ENCODE measurements around the gene CLBA1. TPM values are rescaled to one million over a fixed set of nuclear protein-coding genes. Genes with fewer than 3 reads are reported as not detected.
A peak's percentile ranks its signal among the peaks of the same experiment; 100 is the strongest.

The CLBA1 gene
- total RNA-seq, 4 donors from 2014 or later = 16.8 to 31.6 (median 20.9) TPM

DNA sequence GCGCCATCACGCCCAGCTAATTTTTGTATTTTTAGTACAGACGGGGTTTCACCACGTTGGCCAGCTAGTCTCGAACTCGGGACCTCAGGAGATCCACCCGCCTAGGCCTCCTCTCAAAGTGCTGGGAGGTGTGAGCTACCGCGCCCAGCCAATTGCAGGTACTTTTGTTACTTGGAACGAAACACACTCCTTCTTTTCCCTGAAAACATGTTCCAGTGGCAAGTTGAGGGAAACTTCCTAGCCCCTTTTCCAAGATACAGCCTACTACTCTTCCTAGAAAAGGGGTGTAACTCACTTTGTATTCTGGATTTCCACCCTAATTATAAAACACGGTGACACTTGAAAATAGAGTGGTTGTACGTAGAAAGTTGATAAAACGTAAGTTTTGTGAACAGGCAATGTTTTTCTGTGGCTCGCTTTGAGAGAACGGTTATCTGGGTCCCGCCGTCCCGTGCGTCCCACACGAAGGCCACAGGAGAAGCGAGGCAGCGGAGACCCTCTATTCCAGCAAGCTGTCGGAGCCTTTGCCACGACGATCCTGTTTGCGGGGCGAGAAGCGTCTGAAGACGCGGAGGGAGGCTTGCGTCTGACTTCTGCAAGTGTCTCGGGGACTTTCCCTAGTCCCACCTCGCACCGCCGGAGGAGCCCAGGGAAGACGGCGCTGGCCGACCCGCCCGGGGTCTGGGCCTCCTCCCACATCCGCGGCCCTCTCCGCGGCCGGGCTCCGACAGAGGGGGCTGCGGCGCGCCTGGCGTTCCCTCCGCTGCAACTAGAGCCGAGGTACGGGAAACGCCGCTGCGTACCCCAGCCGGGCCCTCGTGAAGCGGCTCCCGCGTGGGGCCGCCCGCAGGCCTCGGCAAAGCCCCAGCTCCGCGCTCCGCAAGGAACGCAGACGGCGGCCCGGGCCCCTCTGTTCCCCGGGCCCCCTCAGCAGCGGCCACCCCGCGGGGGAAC lies 34.5 kb downstream of the CLBA1 start:
- intact Hi-C loops (cut with DNase I) = no loop called here

GRCh38 chr14:105020815-105021655 lies 35.4 kb downstream of the CLBA1 start, which contains the start of gene CDCA4:
TSS of gene CDCA4 (minus strand) at chr14:105021083. CDS start at chr14:105011929, 9,154 bp downstream.
- peak; percentile 97 to 98 for DNase-seq
- Histone ChIP-seq H3K9me3 (no peaks in the 10 kb centered on the region), H3K4me1 (peaks cover 18 to 19% of the 10 kb centered on the region in 2 donors), H3K27ac (peak within 1 kb of the TSS in 2 of 3 donors; percentile 62 to 76), H3K27me3 (no peaks in the 10 kb centered on the region), H3K36me3 (no peaks in the 10 kb centered on the region), H3K4me3 (replicated peaks in 1 of 3) (peak within 1 kb of the TSS; percentile 56 to 96 (median 86))
- intact Hi-C loops (cut with DNase I) = no loop called here
- 0% methylated on average over 2 to 18 of the region's 115 CpGs for WGBS, 2 donors
- TF ChIP-seq CTCF (IDR thresholded peaks at IDR 0.05) (peak in 2 of 6 experiments; percentile 3 to 16), POLR2A (IDR thresholded peaks at IDR 0.05) (peak; percentile 45 to 78)

More for the DNA sequence above, 34.5 kb downstream of the CLBA1 start:
- H3K27ac ChIP-seq = peak overlapping the region in 2 of 3 donors; percentile 4 to 50
- TF ChIP-seq CTCF (IDR thresholded peaks at IDR 0.05) (no peak), POLR2A (IDR thresholded peaks at IDR 0.05) (no peak)
- no peaks in the 10 kb centered on the region for H3K36me3 ChIP-seq
- peaks cover 18 to 19% of the 10 kb centered on the region in 2 donors for H3K4me1 ChIP-seq
- DNase-seq = peak; percentile 35
- peak overlapping the region; percentile 44 to 96 (median 75) for H3K4me3 ChIP-seq (replicated peaks in 1 of 3)
- no peaks in the 10 kb centered on the region for H3K27me3 ChIP-seq
- no peaks in the 10 kb centered on the region for H3K9me3 ChIP-seq
- 9 to 14% methylated on average over 26 to 34 of the region's 75 CpGs for WGBS, 2 donors

DNA sequence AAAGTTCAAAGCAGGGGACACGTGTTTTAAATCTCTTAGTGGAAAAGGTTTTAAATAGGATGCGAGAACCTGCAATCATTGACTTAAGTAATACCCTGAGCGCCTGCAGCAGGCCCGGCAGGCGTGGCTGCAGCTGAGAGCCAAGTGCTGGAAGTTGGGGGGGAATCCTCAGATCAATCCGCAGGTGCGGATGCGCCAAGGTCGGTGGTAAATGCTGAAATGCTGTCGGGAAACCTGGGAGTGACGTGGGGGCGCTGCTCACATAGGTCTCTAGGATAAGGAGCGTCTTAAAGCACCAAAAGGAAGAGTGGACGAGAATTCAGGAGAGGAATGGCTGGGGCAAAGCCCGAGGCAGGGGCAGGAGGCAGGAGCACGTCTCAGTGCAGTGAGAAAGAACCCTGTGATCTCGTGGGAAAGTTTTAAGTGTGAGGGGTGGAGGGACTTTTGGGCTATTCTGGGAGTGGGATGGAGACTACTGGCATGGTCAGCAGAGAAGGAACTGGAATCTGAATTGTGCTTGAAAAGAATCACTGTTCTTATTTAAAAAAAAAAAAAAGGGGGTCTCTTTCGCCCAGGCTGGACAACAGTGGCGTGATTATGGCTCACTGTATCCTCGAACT lies 36.2 kb downstream of the CLBA1 start:
- TF ChIP-seq POLR2A (IDR thresholded peaks at IDR 0.05) = no peak
- no peak for TF ChIP-seq CTCF (IDR thresholded peaks at IDR 0.05)
- peak overlapping the region in 2 of 3 donors; percentile 62 to 76 for H3K27ac ChIP-seq
- 9 to 10% methylated on average over 15 to 20 of the region's 20 CpGs for WGBS, 2 donors
- H3K36me3 ChIP-seq = no peaks in the 10 kb centered on the region
- intact Hi-C loops (cut with DNase I) = loop anchor here (2.0 kb wide), 1 partner anchor 39 kb away; no protein-coding TSS in a partner anchor
- peak overlapping the region; percentile 56 to 86 (median 62) for H3K4me3 ChIP-seq (replicated peaks in 1 of 3)
- DNase-seq = peak; percentile 27 to 50
- no peaks in the 10 kb centered on the region for H3K27me3 ChIP-seq
- peaks cover 18 to 19% of the 10 kb centered on the region in 2 donors for H3K4me1 ChIP-seq
- H3K9me3 ChIP-seq = no peaks in the 10 kb centered on the region

DNA sequence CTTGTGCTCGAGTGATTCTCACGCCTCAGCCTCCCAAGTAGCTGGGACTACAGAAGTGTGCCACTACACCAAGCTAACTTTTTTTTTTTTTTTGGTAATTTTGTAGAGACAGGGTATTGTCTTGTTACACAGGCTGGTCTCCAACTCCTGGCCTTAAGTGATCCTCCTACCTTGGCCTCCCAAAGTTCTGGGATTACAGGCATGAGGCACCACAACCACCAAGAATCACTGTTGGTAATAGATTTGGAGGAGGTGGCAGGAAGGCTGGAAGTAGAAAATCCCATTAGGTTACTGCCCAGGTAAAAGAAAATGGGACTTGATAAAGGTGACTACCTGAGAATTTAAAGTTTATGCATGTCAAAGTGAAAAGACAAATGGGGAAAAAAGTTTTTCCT lies 36.7 kb downstream of the CLBA1 start:
- intact Hi-C loops (cut with DNase I) = loop anchor here (2.0 kb wide), 1 partner anchor 39 kb away; no protein-coding TSS in a partner anchor
- 67 to 68% methylated on average over 2 of the region's 2 CpGs for WGBS, 2 donors
- TF ChIP-seq POLR2A (IDR thresholded peaks at IDR 0.05) (no peak), CTCF (IDR thresholded peaks at IDR 0.05) (no peak)
- H3K27me3 ChIP-seq = no peaks in the 10 kb centered on the region
- no peaks in the 10 kb centered on the region for H3K36me3 ChIP-seq
- no peak for DNase-seq
- H3K4me3 ChIP-seq (replicated peaks in 1 of 3) = no peak overlapping the region
- H3K4me1 ChIP-seq = peaks cover 18 to 19% of the 10 kb centered on the region in 2 donors
- H3K9me3 ChIP-seq = no peaks in the 10 kb centered on the region
- H3K27ac ChIP-seq = no peak overlapping the region
